RWPE1 (cell line): Measurements from ENCODE around the gene ATP13A2.

Experiments used
- CTCF ChIA-PET: fragments of 350-600 bp; sonication (Branson Sonifier 250); formaldehyde crosslinking; extraction: SDS; loops from one replicate; lab custom pipeline; 2021; lab: Yijun Ruan, JAX
- POLR2A ChIA-PET: fragments of 400-600 bp; formaldehyde crosslinking; extraction: SDS; loops from one replicate; lab custom pipeline; 2020; ENCODE audit warnings: antibody characterized with exemption; ENCODE audit not compliant: low non-redundant PET; lab: Yijun Ruan, JAX
- DNase-seq: peaks from one replicate; pipeline ENCODE4 v3.0.0; 2012; ENCODE audit warnings: low spot score
- H3K27ac ChIP-seq: fragments of 450-650 bp; 2 replicates; pipeline ENCODE4 v1.5.1; 2017
- TF ChIP-seq, protein P1 (sequence below): fragments of 450-650 bp; conservative IDR thresholded peaks from 2 replicates; pipeline ENCODE4 v1.5.1; 2017; ENCODE audit warnings: low read depth, mild to moderate bottlenecking

ATP13A2 gene

DNA sequence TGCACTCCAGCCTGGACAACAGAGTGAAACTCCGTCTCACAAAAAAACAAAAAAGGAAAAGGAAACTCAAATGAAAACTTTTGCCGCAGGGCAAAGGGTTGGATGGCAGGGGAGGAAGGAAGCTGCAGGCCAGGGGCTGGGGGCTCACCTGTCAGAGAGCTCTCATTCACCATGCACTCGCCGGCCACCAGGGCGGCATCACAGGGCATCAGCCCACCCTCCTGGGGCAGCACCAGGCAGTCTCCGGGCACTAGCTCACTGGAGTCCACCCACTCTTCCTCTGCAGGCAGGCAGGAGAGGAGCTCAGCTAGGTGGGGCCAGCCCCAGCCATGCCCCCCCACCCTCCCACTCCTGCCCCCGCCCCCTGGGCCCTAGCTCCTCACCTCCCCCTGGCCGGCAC lies 11.9 kb downstream of the ATP13A2 start:
- POLR2A ChIA-PET: no interaction called here
- DNase-seq: no peak
- TF ChIP-seq, protein P1, sequence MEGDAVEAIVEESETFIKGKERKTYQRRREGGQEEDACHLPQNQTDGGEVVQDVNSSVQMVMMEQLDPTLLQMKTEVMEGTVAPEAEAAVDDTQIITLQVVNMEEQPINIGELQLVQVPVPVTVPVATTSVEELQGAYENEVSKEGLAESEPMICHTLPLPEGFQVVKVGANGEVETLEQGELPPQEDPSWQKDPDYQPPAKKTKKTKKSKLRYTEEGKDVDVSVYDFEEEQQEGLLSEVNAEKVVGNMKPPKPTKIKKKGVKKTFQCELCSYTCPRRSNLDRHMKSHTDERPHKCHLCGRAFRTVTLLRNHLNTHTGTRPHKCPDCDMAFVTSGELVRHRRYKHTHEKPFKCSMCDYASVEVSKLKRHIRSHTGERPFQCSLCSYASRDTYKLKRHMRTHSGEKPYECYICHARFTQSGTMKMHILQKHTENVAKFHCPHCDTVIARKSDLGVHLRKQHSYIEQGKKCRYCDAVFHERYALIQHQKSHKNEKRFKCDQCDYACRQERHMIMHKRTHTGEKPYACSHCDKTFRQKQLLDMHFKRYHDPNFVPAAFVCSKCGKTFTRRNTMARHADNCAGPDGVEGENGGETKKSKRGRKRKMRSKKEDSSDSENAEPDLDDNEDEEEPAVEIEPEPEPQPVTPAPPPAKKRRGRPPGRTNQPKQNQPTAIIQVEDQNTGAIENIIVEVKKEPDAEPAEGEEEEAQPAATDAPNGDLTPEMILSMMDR: no peak
- H3K27ac ChIP-seq: no peak overlapping the region
- CTCF ChIA-PET: interaction anchor here (1.0 to 1.4 kb wide), 2 partner anchors 12 to 13 kb away, joined by 3 to 5 read pairs; no protein-coding TSS in a partner anchor

DNA sequence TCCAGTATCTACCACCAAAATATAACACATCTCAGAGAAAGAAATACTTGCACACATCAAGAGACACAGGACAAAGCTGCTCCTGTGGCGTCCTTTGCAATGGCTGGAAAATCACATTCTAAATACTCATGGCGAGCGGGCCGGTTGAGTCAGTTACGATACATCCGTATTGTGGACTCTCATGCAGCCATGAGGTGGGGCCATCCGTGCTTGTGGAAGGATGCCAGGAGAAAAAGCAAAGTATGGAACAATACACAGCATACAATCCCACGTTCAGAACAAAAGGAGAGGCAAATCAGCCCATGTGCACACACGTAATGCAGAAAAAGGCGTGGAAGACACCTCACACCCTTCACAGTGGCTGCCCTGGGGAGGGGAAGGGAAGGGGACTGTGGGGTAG lies 13.1 kb downstream of the ATP13A2 start:
- POLR2A ChIA-PET: no interaction called here

DNA sequence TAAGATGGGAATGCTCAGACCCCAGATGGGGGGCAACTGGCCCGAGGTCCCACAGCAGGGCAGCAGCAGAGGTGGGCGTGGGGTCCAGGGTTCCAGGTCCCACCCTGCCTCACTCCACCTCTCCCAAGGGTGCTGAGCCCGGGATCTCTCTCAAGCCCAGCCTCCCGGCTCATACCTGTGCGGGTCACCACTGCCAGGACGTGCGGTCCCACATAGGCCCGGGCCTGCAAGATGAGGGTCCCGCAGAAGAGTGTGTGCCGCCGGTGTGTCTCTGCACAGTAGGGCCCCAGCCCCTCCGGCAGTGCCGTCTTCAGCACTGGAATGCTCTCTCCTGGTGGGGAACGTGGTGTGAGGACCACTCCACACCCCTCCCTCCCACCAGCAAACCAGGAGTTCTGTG lies 14.9 kb downstream of the ATP13A2 start:
- H3K27ac ChIP-seq: no peak overlapping the region
- DNase-seq: no peak
- CTCF ChIA-PET: interaction anchor here (0.7 kb wide), 1 partner anchor 51 kb away, joined by 3 read pairs; no protein-coding TSS in a partner anchor
- POLR2A ChIA-PET: no interaction called here
- TF ChIP-seq, protein P1: no peak

More for the DNA sequence above, 13.1 kb downstream of the ATP13A2 start:
- TF ChIP-seq, protein P1: no peak
- CTCF ChIA-PET: no interaction called here
- no peak for DNase-seq
- H3K27ac ChIP-seq: no peak overlapping the region

DNA sequence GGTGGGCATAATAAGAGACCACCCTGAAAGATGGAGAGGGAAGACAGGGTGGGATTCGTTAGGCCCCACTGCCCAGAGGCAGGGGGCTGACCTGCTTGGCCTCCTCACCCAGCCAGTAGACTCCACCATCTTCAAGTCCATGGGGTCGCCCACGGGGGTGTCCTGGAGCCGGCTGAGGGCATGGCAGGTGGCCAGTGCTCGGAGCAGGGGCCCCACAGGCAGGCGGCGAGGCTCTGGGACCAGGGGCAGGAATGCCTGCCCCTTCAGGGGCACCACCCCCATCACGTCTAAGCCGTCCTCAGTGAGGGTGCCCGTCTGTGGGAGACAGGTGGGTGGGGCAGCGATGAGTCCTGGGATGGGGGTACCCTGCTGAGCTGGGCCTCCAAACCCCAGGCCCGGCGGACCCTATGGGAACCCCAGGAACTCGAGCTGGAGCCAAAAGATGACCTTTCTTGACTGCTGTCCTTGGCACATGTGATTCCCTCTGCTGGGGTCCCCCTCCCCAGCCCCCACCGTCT lies 18.1 kb downstream of the ATP13A2 start:
- TF ChIP-seq, protein P1: no peak
- ChIA-PET CTCF (no interaction called here), POLR2A (no interaction called here)
- no peak for DNase-seq
- no peak overlapping the region for H3K27ac ChIP-seq

DNA sequence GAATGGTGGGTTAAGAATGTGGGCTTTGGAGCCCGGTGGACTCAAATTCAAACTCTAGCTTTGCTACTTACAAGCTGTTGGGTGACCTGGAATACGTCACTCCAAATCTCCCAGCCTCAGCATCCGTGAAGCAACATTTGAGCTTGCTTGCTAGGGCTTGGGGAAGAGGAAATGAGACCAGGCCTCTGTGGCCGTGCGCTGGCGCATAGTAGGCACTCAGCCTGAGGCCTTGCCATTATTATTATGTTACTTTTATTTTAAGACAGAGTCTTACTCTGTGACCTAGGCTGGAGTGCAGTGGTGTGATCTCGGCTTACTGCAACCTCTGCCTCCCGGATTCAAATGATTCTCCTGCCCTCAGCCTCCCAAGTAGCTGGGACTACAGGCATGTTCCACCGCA lies 19.1 kb downstream of the ATP13A2 start:
- TF ChIP-seq, protein P1: no peak
- H3K27ac ChIP-seq: peak overlapping the region; percentile 13; the same call in 1 of the 2 replicates
- ChIA-PET POLR2A (no interaction called here), CTCF (interaction anchor here (0.7 to 1.1 kb wide), 2 partner anchors 12 to 37 kb away, joined by 3 read pairs; partner anchors contain the start of gene MFAP2)
- DNase-seq: no peak

DNA sequence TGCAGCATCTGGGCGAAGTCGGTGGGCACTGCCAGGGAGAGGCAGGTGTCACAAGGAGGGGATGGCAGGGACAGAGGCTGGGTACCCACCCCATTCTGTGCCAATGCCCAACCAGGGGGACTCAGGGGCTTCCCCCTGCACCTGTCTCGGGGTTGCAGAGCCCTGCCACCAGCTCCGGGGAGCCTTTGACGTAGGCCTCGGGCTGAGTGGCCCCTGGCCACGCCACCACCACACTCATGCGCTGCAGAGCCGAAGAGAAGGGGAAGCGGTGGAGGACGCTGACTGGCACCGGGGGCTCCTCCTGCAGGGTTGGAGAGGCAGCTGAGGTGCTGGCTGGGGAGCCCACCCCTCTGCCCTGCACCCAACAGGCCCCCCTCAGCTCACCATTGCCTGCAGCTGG lies 19.6 kb downstream of the ATP13A2 start:
- TF ChIP-seq, protein P1: no peak
- CTCF ChIA-PET: interaction anchor here (0.7 to 1.1 kb wide), 2 partner anchors 12 to 36 kb away, joined by 3 read pairs; partner anchors contain the start of gene MFAP2

More for the DNA sequence above, 19.6 kb downstream of the ATP13A2 start:
- peak overlapping the region; percentile 13; the same call in 1 of the 2 replicates for H3K27ac ChIP-seq
- no peak for DNase-seq
- POLR2A ChIA-PET: no interaction called here
